CD4-positive, alpha-beta T cell treated with Interleukin-17A for 4 hours (primary cell): Measurements from ENCODE around the gene AJAP1.
"Not testable (repeated sequence)": the region's sequence is repeated elsewhere in the genome, so short reads cannot be mapped to it uniquely, and the experiment has no call there.

Source experiments
- DNase-seq: peaks from one replicate; pipeline ENCODE4 v3.0.0-alpha.2; 2020; ENCODE audit warnings: mixed read lengths

AJAP1 gene

GRCh38 chr1:4658643-4659628, 4.5 kb downstream of the AJAP1 start:
- no peak for DNase-seq

- DNase-seq, result no peak
Measured at GRCh38 chr1:4660917-4661594, 6.6 kb downstream of the AJAP1 start.

GRCh38 chr1:4661595-4661917, 7.1 kb downstream of the AJAP1 start:
- no peak for DNase-seq

GRCh38 chr1:4662168-4662567, 7.8 kb downstream of the AJAP1 start:
- no peak for DNase-seq

- DNase-seq, result no peak
Measured at GRCh38 chr1:4662723-4663122, 8.3 kb downstream of the AJAP1 start.

GRCh38 chr1:4664095-4664494, 9.7 kb downstream of the AJAP1 start:
- DNase-seq, result no peak

- no peak for DNase-seq
Measured at GRCh38 chr1:4664606-4665005, 10.2 kb downstream of the AJAP1 start.

- no peak for DNase-seq
Measured at GRCh38 chr1:4665456-4665855, 11.0 kb downstream of the AJAP1 start.

GRCh38 chr1:4666683-4667082, 12.3 kb downstream of the AJAP1 start:
- DNase-seq, result not testable (repeated sequence)

GRCh38 chr1:4668743-4669700, 14.6 kb downstream of the AJAP1 start:
- DNase-seq, result no peak

GRCh38 chr1:4670265-4670664, 15.9 kb downstream of the AJAP1 start:
- no peak for DNase-seq

- no peak for DNase-seq
Measured at GRCh38 chr1:4671828-4672227, 17.4 kb downstream of the AJAP1 start.

- no peak for DNase-seq
Measured at GRCh38 chr1:4673494-4673893, 19.1 kb downstream of the AJAP1 start.

- DNase-seq, result no peak
Measured at GRCh38 chr1:4674117-4674516, 19.7 kb downstream of the AJAP1 start.

- DNase-seq, result no peak
Measured at GRCh38 chr1:4674676-4675075, 20.3 kb downstream of the AJAP1 start.

- DNase-seq, result no peak
Measured at GRCh38 chr1:4675454-4676186, 21.2 kb downstream of the AJAP1 start.

GRCh38 chr1:4676253-4676652, 21.8 kb downstream of the AJAP1 start:
- DNase-seq, result no peak

- no peak for DNase-seq
Measured at GRCh38 chr1:4677608-4678007, 23.2 kb downstream of the AJAP1 start.

- DNase-seq, result no peak
Measured at GRCh38 chr1:4678066-4678717, 23.8 kb downstream of the AJAP1 start.

GRCh38 chr1:4681026-4681425, 26.6 kb downstream of the AJAP1 start:
- DNase-seq, result no peak

- DNase-seq, result no peak
Measured at GRCh38 chr1:4682607-4683220, 28.3 kb downstream of the AJAP1 start.
